Endothelial cell (in vitro differentiated cells): ENCODE results near the gene IFNA4. TPM values are rescaled to one million over a fixed set of nuclear protein-coding genes. Genes with fewer than 3 reads are reported as not detected.
"Not testable (repeated sequence)": the region's sequence is repeated elsewhere in the genome, so short reads cannot be mapped to it uniquely, and the experiment has no call there.

ENCODE experiments used
- DNase-seq: peaks from one replicate; pipeline ENCODE4 v3.0.0; 2021; ENCODE audit warnings: low spot score
- H3K27ac Mint-ChIP-seq: one replicate; pipeline ENCODE4 v1.8.0; 2021; ENCODE audit warnings: mixed read lengths, inconsistent platforms; ENCODE audit not compliant: unreplicated experiment
- H3K27me3 Mint-ChIP-seq: one replicate; pipeline ENCODE4 v1.8.0; 2021; ENCODE audit warnings: mild to moderate bottlenecking, moderate library complexity, mixed read lengths, inconsistent platforms; ENCODE audit not compliant: unreplicated experiment
- H3K36me3 Mint-ChIP-seq: one replicate; pipeline ENCODE4 v1.8.0; 2021; ENCODE audit warnings: mild to moderate bottlenecking, low read depth, mixed read lengths, inconsistent platforms; ENCODE audit not compliant: unreplicated experiment
- H3K4me1 Mint-ChIP-seq: one replicate; pipeline ENCODE4 v1.8.0; 2021; ENCODE audit warnings: mild to moderate bottlenecking, mixed read lengths, inconsistent platforms; ENCODE audit not compliant: unreplicated experiment
- H3K4me3 Mint-ChIP-seq: one replicate; pipeline ENCODE4 v1.8.0; 2021; ENCODE audit warnings: mild to moderate bottlenecking, mixed read lengths, inconsistent platforms; ENCODE audit not compliant: unreplicated experiment
- H3K9me3 Mint-ChIP-seq: one replicate; pipeline ENCODE4 v1.8.0; 2021; ENCODE audit warnings: mixed read lengths, inconsistent platforms; ENCODE audit not compliant: unreplicated experiment
- total RNA-seq: library from RNA; stranded (reverse); fragmentation: NEBNext Ultra II Directional; extraction: Animal tissue kit (Norgen Biotek cat#: 25700); gene quantifications from one replicate; pipeline ENCODE4 v1.2.1, GENCODE V29; 2021; ENCODE audit not compliant: unreplicated experiment
- TF ChIP-seq, protein P1 (sequence below): fragments of 200-600 bp; sonication (generic); IDR thresholded peaks from one replicate; pipeline ENCODE4 v1.5.0; 2021; ENCODE audit warnings: antibody characterized with exemption; ENCODE audit not compliant: unreplicated experiment

Gene IFNA4
- total RNA-seq, 1 donor from 2014 or later = not detected

DNA sequence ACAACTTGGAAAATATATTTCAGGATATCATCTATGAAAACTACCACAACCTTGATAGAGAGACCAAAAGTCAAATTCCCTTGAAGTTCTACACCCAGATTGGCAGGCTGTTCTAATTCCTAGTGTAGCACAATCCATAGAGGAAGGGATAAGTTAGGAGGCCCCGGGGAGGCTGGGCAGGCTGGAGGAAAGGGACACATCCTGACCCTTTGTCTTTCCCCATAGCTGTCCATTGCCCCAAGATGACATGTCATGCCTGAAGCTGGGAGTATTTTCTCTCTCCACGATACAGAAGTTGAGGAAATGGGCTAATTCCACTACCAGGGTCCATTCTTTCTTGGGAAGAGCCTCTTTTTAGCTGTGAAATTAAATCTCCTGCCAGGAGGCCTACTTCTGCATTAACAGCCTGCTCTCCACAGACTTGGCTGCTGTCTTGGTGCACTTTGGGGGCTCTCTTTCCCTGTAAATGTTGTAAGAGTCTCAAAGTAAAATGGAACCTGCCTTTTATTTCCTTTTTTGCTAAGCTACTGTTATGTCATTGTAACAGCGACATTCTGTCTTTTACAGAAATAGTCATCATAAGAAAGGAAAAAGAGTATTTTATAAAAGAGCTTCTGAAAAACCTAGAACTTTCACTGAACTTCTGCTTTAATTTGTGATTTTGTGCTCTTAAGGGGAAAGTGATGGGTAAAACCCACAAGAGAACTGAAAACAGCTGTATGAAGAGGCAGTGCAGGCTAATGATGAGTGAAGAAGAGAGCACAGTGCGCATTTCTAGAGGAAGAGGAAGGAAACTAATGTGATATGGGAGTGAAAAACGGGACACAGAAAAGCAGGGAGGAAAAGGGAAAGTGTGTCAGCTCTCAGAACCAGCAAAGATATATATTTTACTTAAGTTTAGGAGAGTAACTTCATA lies 26.3 kb upstream of the IFNA4 start:
- not testable (repeated sequence) for H3K4me1 Mint-ChIP-seq, H3K4me3 Mint-ChIP-seq, DNase-seq

DNA sequence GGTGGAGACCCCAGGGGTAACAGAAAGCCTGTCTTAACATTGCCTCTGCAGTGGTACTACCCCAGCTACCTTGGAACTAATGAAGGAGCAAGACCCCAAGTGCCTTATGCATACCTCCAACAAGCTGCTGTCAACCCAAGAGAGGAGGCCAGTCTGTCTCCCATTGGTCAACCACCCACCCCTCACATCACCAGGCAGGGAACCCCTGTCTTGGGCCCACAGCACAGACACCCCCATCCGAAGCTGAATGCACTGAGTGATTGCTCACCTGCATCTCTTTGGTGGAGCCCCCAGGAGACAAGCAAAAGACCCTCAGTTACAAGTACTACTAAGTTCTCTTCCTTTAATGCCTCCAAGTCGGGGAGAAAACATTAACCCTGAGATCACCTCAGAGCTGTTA lies 24.8 kb upstream of the IFNA4 start:
- not testable (repeated sequence) for DNase-seq, H3K27ac Mint-ChIP-seq, H3K4me1 Mint-ChIP-seq, H3K4me3 Mint-ChIP-seq, H3K36me3 Mint-ChIP-seq, H3K27me3 Mint-ChIP-seq, H3K9me3 Mint-ChIP-seq

More for the DNA sequence above, 26.3 kb upstream of the IFNA4 start:
- not testable (repeated sequence) for H3K36me3 Mint-ChIP-seq, H3K27ac Mint-ChIP-seq, H3K9me3 Mint-ChIP-seq, H3K27me3 Mint-ChIP-seq

DNA sequence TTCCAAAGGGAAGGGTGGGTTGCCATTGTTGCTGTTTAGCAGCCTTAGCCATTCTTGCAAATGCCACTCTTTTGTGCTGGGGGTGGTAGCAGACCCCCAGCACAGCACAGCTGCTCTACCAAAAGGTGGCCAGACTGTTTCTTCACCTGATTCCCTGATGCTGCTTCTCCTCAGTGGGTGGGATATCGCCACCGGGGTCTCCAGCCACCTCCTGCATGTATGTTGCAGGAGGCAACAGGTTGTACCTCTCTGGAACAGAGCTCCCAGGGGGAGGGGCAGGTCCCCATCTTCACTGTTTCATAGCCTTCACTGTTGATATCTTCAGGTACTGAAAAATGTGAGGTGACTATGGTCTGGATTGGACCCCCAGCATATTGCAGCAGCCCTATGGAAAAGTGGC lies 23.4 kb upstream of the IFNA4 start:
- not testable (repeated sequence) for H3K27me3 Mint-ChIP-seq, H3K9me3 Mint-ChIP-seq, DNase-seq

DNA sequence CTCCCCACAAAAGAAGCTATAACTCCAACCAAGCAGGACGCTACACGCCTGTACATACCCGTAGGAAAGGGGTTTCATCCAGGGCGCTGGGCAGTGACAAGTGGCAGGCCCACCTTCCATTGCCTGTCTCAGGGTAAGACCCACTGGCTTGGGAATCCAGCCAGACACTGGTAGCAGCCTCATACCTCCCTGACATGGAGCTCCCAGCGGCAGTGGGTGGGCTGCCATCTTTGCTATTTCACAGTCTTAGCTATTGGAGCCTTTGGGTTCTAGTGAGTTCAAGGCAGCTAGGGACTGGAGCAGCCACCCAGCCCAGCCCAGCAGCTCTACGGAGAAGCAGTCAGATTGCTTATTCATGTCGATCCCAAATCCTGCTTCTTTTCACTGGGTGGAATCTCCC lies 22.9 kb upstream of the IFNA4 start:
- Mint-ChIP-seq H3K4me3 (no peak overlapping the region), H3K27me3 (peaks cover 4% of the 10 kb centered on the region), H3K36me3 (no peaks in the 10 kb centered on the region), H3K4me1 (no peaks in the 10 kb centered on the region), H3K27ac (no peak overlapping the region), H3K9me3 (no peaks in the 10 kb centered on the region)
- TF ChIP-seq, protein P1, sequence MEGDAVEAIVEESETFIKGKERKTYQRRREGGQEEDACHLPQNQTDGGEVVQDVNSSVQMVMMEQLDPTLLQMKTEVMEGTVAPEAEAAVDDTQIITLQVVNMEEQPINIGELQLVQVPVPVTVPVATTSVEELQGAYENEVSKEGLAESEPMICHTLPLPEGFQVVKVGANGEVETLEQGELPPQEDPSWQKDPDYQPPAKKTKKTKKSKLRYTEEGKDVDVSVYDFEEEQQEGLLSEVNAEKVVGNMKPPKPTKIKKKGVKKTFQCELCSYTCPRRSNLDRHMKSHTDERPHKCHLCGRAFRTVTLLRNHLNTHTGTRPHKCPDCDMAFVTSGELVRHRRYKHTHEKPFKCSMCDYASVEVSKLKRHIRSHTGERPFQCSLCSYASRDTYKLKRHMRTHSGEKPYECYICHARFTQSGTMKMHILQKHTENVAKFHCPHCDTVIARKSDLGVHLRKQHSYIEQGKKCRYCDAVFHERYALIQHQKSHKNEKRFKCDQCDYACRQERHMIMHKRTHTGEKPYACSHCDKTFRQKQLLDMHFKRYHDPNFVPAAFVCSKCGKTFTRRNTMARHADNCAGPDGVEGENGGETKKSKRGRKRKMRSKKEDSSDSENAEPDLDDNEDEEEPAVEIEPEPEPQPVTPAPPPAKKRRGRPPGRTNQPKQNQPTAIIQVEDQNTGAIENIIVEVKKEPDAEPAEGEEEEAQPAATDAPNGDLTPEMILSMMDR = no peak
- no peak for DNase-seq

More for the DNA sequence above, 23.4 kb upstream of the IFNA4 start:
- not testable (repeated sequence) for H3K4me3 Mint-ChIP-seq, H3K27ac Mint-ChIP-seq, H3K36me3 Mint-ChIP-seq, H3K4me1 Mint-ChIP-seq

DNA sequence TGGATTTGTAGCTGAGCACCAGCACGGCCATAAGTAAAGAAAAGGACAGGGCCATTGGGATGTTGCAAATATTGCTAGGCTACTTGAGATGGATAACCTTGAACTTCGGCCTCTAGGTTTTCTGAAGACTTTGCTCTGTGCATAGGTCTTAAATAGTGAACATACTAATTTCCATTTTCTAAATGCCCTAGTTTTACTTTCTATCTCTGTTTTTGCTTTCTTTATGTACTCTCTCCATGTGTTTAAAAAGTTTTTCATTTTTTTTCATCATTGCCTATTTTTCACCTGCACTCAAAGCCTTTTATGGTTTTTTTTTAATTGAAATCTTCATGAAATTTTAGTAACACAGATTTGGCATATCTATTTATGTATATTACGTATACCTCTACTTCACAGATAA lies 19.7 kb upstream of the IFNA4 start, which contains the start of gene IFNA10:
TSS of gene IFNA10 (minus strand) at position 101 of the 400 bp plus-strand sequence. CDS start at position 55, 46 bp downstream.
- H3K4me3 Mint-ChIP-seq, DNase-seq, H3K36me3 Mint-ChIP-seq, H3K27ac Mint-ChIP-seq, H3K4me1 Mint-ChIP-seq, H3K27me3 Mint-ChIP-seq, H3K9me3 Mint-ChIP-seq: not testable (repeated sequence)

DNA sequence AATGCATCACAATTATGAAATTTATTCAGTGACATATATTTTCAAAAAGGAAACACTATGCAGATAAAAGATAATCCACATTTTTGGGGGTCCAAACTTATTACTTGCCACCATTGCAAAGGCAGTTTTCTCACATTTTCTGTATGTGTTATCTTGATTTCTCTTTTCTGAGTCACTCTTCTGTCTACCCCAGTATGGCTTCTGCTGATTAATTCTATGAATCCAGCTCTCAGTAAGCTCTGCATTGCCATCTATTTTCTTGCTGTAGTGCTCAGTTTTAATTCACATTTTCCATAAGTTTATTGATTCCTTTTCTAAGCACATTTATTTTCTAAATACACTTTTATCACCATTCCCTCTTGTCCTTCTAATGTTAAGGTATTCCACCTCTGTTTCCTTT lies 17.8 kb upstream of the IFNA4 start:
- DNase-seq = no peak
- H3K4me3 Mint-ChIP-seq = no peak overlapping the region
- TF ChIP-seq, protein P1 = no peak
- H3K36me3 Mint-ChIP-seq = no peaks in the 10 kb centered on the region
- no peaks in the 10 kb centered on the region for H3K9me3 Mint-ChIP-seq
- no peak overlapping the region for H3K27ac Mint-ChIP-seq
- no peaks in the 10 kb centered on the region for H3K27me3 Mint-ChIP-seq
- no peaks in the 10 kb centered on the region for H3K4me1 Mint-ChIP-seq

DNA sequence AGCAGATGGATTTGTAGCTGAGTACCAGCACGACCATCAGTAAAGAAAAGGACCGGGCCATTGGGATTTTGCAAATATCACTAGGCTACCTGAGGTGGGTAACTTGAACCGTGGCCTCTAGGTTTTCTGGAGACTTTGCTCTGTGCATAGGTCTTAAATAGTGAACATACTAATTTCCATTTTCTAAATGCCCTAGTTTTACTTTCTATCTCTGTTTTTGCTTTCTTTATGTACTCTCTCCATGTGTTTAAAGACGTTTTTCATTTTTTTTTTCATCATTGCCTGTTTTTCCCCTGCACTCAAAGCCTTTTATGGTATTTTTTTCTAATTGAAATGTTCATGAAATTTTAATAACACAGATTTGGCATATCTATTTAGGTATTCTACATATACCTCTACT lies 14.7 kb upstream of the IFNA4 start, which contains the start of gene IFNA7:
TSS of gene IFNA7 (minus strand) at position 101 of the 400 bp plus-strand sequence. CDS start at position 61, 40 bp downstream.
- H3K4me3 Mint-ChIP-seq, H3K4me1 Mint-ChIP-seq, H3K9me3 Mint-ChIP-seq: not testable (repeated sequence)

More for the DNA sequence above, 14.7 kb upstream of the IFNA4 start, which contains the start of gene IFNA7:
- H3K36me3 Mint-ChIP-seq, H3K27me3 Mint-ChIP-seq, DNase-seq, H3K27ac Mint-ChIP-seq: not testable (repeated sequence)
